Keratinocyte (primary cell): ENCODE data around the gene EFHD2. TPM values are rescaled to one million over a fixed set of nuclear protein-coding genes. Genes with fewer than 3 reads are reported as not detected.
A peak's percentile ranks its signal among the peaks of the same experiment; 100 is the strongest.
"Not testable (repeated sequence)": the region's sequence is repeated elsewhere in the genome, so short reads cannot be mapped to it uniquely, and the experiment has no call there.

Source experiments
- DNase-seq: peaks from one replicate; pipeline ENCODE4 v3.0.0-alpha.2; 2011; ENCODE audit warnings: low read depth, missing footprints, low spot score
- FAIRE-seq: peaks from 2 replicates; lab custom pipeline; 2011; peaks lifted over from hg19 to GRCh38; lab: Jason Lieb, UNC
- H2AFZ ChIP-seq: 2 replicates; pipeline ENCODE4 v1.6.0; 2012; ENCODE audit warnings: low read length, control low read depth, inconsistent platforms; ENCODE audit not compliant: control insufficient read depth
- H3K27ac ChIP-seq: 2 replicates; pipeline ENCODE4 v1.5.1; 2011; ENCODE audit warnings: low read length; ENCODE audit not compliant: control insufficient read depth, insufficient read depth
- H3K27me3 ChIP-seq: 3 replicates; pipeline ENCODE4 v1.6.0; 2011; ENCODE audit warnings: low read length; ENCODE audit not compliant: control insufficient read depth, insufficient read depth; ENCODE audit errors: extremely low read depth
- H3K36me3 ChIP-seq, 2 experiments: 2 replicates in 1 of 2; 3 replicates in 1 of 2; pipeline ENCODE4 v1.5.1; 2011; ENCODE audit warnings: low read length in 2 of 2, mild to moderate bottlenecking in 1 of 2; ENCODE audit not compliant: control insufficient read depth in 2 of 2, insufficient read depth in 2 of 2; ENCODE audit errors: extremely low read depth in 1 of 2
- H3K4me1 ChIP-seq: 3 replicates; pipeline ENCODE4 v1.5.1; 2011; ENCODE audit warnings: low read length; ENCODE audit not compliant: control insufficient read depth, insufficient read depth; ENCODE audit errors: extremely low read depth
- H3K4me2 ChIP-seq: 3 replicates; pipeline ENCODE4 v1.6.0; 2011; ENCODE audit warnings: low read depth, low read length; ENCODE audit not compliant: control insufficient read depth, insufficient read depth; ENCODE audit errors: extremely low read depth
- H3K4me3 ChIP-seq, 3 experiments: fragments of 200-600 bp in 1 of 3; sonication (generic) in 1 of 3; 2 replicates in 2 of 3; 3 replicates in 1 of 3; pipeline ENCODE4 v1.5.1; 2011 to 2016; ENCODE audit warnings: low read length in 3 of 3, mild to moderate bottlenecking in 3 of 3, control low read depth in 2 of 3, inconsistent platforms in 1 of 3, low read depth in 1 of 3, mixed read lengths in 1 of 3, mixed run types in 1 of 3, moderate library complexity in 1 of 3; ENCODE audit not compliant: control insufficient read depth in 2 of 3, insufficient read depth in 2 of 3; ENCODE audit errors: extremely low read depth in 1 of 3
- H3K79me2 ChIP-seq: 2 replicates; pipeline ENCODE4 v1.6.0; 2012; ENCODE audit warnings: low read length; ENCODE audit not compliant: control insufficient read depth, insufficient read depth
- H3K9ac ChIP-seq: 3 replicates; pipeline ENCODE4 v1.6.0; 2011; ENCODE audit warnings: low read length; ENCODE audit not compliant: control insufficient read depth, insufficient read depth; ENCODE audit errors: extremely low read depth
- H3K9me1 ChIP-seq: 3 replicates; pipeline ENCODE4 v1.6.0; 2011; ENCODE audit warnings: low read length; ENCODE audit not compliant: control insufficient read depth, insufficient read depth; ENCODE audit errors: extremely low read depth
- H3K9me3 ChIP-seq: 2 replicates; pipeline ENCODE4 v1.5.1; 2012; ENCODE audit warnings: low read depth, low read length; ENCODE audit not compliant: control insufficient read depth
- H4K20me1 ChIP-seq: 3 replicates; pipeline ENCODE4 v1.6.0; 2011; ENCODE audit warnings: low read length; ENCODE audit not compliant: control insufficient read depth, insufficient read depth; ENCODE audit errors: extremely low read depth
- EZH2 ChIP-seq: IDR thresholded peaks from one replicate; pipeline ENCODE4 v1.6.1; 2012; ENCODE audit warnings: inconsistent platforms, mild to moderate bottlenecking, low read length, moderate library complexity
- dilution Hi-C: fragments of 300-500 bp; cut with MboI; formaldehyde crosslinking; loops from one replicate; pipeline ENCODE4 v1.7.0; 2020; ENCODE audit warnings: low sequenced_read_pairs; ENCODE audit not compliant: extremely low pct_ligation_motif_present
- polyA plus RNA-seq, 5 experiments: library from polyadenylated mRNA; depleted of rRNA in 3 of 5; stranded (reverse) in 3 of 5; stranded (forward) in 1 of 5; unstranded in 1 of 5; fragments of >200 nt; gene quantifications; 1 replicate in 1 of 5; 2 replicates in 3 of 5; 3 replicates in 1 of 5; pipeline versions ENCODE4 v1.2.1 to v1.2.3, GENCODE V29; 2011 to 2012; ENCODE audit warnings: missing spikeins in 2 of 5, low read depth in 1 of 5, low replicate concordance in 1 of 5
- TF ChIP-seq, protein P1 (sequence below), 3 experiments: IDR thresholded peaks in 1 of 3; conservative IDR thresholded peaks in 1 of 3; optimal IDR thresholded peaks in 1 of 3; 2 replicates in 2 of 3; 3 replicates in 1 of 3; pipeline versions ENCODE3 to v1.5.1; 2011; ENCODE audit warnings: low read length in 3 of 3, mild to moderate bottlenecking in 3 of 3, moderate library complexity in 2 of 3, control low read depth in 1 of 3, inconsistent platforms in 1 of 3; ENCODE audit not compliant: insufficient read depth in 2 of 3; ENCODE audit errors: extremely low read depth in 1 of 3

Gene EFHD2
- polyA plus RNA-seq, 1 donor (not counting 4 experiments of a cell fraction or from before 2014, with no cell fraction given): 47.6 TPM

GRCh38 chr1:15432324-15432723 lies 22.6 kb downstream of the EFHD2 start:
- peaks cover 3% of the 10 kb centered on the region for H4K20me1 ChIP-seq
- H3K9ac ChIP-seq: no peak overlapping the region
- DNase-seq: no peak
- H2AFZ ChIP-seq: no peak overlapping the region
- peaks cover 6% of the 10 kb centered on the region for H3K4me1 ChIP-seq
- dilution Hi-C loops: no loop called here
- FAIRE-seq: no peak
- no peak overlapping the region for H3K4me3 ChIP-seq
- H3K9me3 ChIP-seq: no peaks in the 10 kb centered on the region
- H3K4me2 ChIP-seq: no peak overlapping the region
- no peaks in the 10 kb centered on the region for H3K9me1 ChIP-seq
- H3K27me3 ChIP-seq: no peaks in the 10 kb centered on the region
- peaks cover 6 to 22% of the 10 kb centered on the region in 2 experiments for H3K36me3 ChIP-seq
- TF ChIP-seq, protein P1, sequence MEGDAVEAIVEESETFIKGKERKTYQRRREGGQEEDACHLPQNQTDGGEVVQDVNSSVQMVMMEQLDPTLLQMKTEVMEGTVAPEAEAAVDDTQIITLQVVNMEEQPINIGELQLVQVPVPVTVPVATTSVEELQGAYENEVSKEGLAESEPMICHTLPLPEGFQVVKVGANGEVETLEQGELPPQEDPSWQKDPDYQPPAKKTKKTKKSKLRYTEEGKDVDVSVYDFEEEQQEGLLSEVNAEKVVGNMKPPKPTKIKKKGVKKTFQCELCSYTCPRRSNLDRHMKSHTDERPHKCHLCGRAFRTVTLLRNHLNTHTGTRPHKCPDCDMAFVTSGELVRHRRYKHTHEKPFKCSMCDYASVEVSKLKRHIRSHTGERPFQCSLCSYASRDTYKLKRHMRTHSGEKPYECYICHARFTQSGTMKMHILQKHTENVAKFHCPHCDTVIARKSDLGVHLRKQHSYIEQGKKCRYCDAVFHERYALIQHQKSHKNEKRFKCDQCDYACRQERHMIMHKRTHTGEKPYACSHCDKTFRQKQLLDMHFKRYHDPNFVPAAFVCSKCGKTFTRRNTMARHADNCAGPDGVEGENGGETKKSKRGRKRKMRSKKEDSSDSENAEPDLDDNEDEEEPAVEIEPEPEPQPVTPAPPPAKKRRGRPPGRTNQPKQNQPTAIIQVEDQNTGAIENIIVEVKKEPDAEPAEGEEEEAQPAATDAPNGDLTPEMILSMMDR (optimal IDR thresholded peaks at IDR 0.05 in 1 of 3, IDR thresholded peaks at IDR 0.05 in 1 of 3, conservative IDR thresholded peaks at IDR 0.05 in 1 of 3; ENCODE audit: extremely low read depth in 1 of 3, insufficient read depth in 2 of 3, low read length in 3 of 3): no peak
- no peak for TF ChIP-seq EZH2
- no peaks in the 10 kb centered on the region for H3K79me2 ChIP-seq
- peak overlapping the region; percentile 42 for H3K27ac ChIP-seq

- peaks cover 3% of the 10 kb centered on the region for H4K20me1 ChIP-seq
- dilution Hi-C loops: no loop called here
- H3K4me2 ChIP-seq: no peak overlapping the region
- peaks cover 4 to 15% of the 10 kb centered on the region in 2 experiments for H3K36me3 ChIP-seq
- H3K9me1 ChIP-seq: no peaks in the 10 kb centered on the region
- H3K4me3 ChIP-seq: no peak overlapping the region
- no peak overlapping the region for H2AFZ ChIP-seq
- FAIRE-seq (no peak), DNase-seq (no peak)
- no peaks in the 10 kb centered on the region for H3K27me3 ChIP-seq
- H3K9ac ChIP-seq: no peak overlapping the region
- H3K27ac ChIP-seq: no peak overlapping the region
- TF ChIP-seq, protein P1 (optimal IDR thresholded peaks at IDR 0.05 in 1 of 3, IDR thresholded peaks at IDR 0.05 in 1 of 3, conservative IDR thresholded peaks at IDR 0.05 in 1 of 3; ENCODE audit: extremely low read depth in 1 of 3, insufficient read depth in 2 of 3, low read length in 3 of 3): no peak
- no peak for TF ChIP-seq EZH2
- no peaks in the 10 kb centered on the region for H3K9me3 ChIP-seq
- H3K4me1 ChIP-seq: peaks cover 6% of the 10 kb centered on the region
- no peaks in the 10 kb centered on the region for H3K79me2 ChIP-seq
These were observed 23.8 kb downstream of the EFHD2 start for GRCh38 chr1:15433471-15433870.

GRCh38 chr1:15434739-15435138 lies 25.1 kb downstream of the EFHD2 start:
- H3K9me1 ChIP-seq, H3K79me2 ChIP-seq, H2AFZ ChIP-seq, H3K9ac ChIP-seq, DNase-seq, H3K4me3 ChIP-seq, dilution Hi-C loops, H3K4me1 ChIP-seq, H3K27ac ChIP-seq, H3K36me3 ChIP-seq, FAIRE-seq, H4K20me1 ChIP-seq, H3K9me3 ChIP-seq, H3K4me2 ChIP-seq, H3K27me3 ChIP-seq: not testable (repeated sequence)
